ENCODE results near the gene AQP7.
"Not testable (repeated sequence)": the region's sequence is repeated elsewhere in the genome, so short reads cannot be mapped to it uniquely, and the experiment has no call there.

AQP7 gene

GRCh38 chr9:33393581-33393980 lies 8.8 kb downstream of the AQP7 start:
- DNase-seq: no peak

GRCh38 chr9:33392591-33393021 lies 9.8 kb downstream of the AQP7 start:
- not testable (repeated sequence) for DNase-seq

DNA sequence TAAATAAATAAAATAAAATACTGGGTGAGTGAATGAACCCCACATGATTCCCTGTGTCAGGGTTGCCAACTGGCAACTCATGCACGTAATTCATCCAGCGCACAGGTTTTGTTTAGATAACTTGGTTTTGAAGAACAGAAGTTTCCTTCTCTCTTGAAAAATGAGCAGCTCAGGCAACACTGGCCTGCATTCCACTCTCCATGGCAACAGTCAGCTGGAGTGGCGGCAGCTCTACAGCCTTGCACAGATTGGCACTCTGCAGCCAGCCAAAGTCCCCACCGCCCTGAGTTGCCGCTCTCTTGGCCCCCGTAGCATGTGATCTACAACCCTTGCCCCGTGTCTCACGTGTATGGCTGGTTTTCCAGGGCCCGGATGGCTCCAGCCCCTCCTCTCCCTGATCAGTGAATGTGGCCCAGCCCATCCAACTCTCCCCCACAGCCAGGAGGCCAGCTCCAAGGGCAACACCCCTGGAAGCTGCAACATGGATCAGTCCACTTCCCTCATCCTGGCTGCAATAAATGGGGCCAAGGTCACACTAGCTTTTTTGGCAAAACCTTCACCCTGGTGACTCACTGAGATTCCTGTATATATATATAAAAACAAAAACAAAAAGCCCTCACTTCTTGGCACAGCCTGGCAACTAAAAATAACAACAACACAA lies 11.1 kb downstream of the AQP7 start:
- DNase-seq: not testable (repeated sequence)

DNA sequence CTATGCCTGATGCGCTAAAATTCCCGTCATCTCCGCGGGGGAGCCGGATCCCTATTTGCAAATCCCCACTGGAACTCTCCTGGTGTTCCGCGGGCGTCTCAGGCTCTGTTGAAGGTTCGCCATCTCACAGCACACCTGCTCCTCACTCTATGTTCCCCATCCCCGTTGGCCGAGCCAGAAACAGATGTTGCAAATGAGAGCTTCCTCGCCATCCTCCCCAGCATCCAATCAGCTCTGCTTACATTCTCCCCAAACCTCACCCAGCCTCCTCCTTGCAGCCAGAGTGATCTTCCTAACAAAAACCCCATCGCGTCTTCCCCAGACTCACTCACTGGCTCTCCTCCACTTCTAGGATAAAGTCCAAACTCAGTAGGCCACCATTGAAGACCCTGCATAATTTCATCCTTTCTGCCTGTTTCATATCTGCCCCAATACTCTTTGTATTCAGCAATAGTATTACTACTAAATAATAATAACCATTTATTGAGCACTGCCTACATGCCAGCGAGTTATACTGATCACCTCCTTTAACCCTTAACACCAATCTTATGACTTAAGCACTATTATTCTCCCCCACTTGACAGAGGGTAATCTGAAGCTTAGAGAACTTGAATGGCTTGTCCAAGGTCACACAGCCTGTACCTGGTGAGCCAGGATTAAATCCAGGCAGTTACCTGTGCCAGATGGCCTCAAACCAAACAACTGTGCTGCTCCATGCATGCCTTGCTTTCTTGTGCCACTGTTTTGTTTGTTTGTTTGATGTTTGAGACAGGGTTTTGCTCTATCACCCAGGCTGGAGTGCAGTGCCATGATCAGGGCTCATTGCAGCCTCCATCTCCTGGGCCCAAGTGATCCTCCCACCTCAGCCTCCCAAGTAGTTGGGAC lies 14.0 kb downstream of the AQP7 start:
- DNase-seq: no peak

- DNase-seq: not testable (repeated sequence)
Measured at GRCh38 chr9:33386998-33387397, 15.4 kb downstream of the AQP7 start.

- DNase-seq: not testable (repeated sequence)
Measured at GRCh38 chr9:33386641-33386996, 15.7 kb downstream of the AQP7 start.

- DNase-seq: not testable (repeated sequence)
Measured at GRCh38 chr9:33385979-33386640, 16.3 kb downstream of the AQP7 start.

GRCh38 chr9:33385536-33385935 lies 16.8 kb downstream of the AQP7 start:
- DNase-seq: not testable (repeated sequence)

DNA sequence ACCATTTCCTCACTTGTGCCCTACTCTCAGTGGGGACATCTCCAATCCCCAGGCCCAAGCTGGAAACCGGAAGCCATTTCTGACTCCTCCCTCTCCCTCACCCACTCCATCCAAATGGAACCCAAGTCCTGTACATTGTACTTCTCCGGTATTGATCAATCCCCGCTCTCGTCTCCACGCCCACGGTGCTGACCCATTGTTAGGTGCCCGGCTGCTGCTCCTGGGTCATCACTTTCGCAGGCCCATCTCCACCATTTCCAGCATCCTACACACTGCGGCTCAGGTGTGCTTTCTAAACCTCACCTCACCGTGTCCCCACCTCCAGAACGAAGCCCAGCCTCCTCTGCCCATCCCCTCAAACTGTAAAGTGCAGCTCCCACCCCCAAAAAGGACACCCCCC lies 19.0 kb downstream of the AQP7 start:
- DNase-seq: not testable (repeated sequence)

- DNase-seq: not testable (repeated sequence)
Measured at GRCh38 chr9:33382397-33382796, 20.0 kb downstream of the AQP7 start.

- no peak for DNase-seq
Measured at GRCh38 chr9:33381231-33381791, 21.1 kb downstream of the AQP7 start.

DNA sequence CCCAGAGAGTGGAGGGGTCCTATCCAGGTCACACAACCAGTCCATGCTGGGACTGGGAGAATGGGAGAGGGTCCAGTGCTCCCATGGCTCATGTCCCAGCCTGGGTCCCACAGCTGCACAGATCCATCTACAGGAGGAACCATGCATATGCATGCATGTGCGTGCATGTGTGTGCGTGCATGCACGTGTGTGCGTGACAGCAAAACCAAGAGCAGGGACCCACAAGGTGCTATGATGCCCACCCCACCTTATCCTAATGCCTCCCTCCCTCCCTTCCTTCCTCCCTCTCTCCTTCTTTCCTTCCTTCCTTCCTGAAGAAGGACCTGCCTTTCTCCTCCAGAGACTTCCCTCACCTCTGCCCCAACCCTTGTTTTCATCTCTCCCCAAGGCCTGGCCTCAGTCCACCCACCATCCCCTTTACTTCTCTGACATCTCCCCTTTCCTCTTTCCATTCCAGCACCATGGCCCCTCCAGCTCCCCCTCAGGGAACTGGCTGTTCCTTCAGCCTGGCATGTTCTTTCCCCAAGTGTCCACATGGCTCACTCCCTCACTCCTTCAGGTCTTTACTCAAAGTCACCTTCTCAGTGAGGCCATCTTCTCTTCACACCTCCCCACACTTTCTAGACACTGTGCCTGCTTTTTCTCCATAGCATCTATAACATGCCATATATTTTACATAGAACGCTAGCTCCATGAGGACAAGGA lies 21.8 kb downstream of the AQP7 start:
- no peak for DNase-seq

DNA sequence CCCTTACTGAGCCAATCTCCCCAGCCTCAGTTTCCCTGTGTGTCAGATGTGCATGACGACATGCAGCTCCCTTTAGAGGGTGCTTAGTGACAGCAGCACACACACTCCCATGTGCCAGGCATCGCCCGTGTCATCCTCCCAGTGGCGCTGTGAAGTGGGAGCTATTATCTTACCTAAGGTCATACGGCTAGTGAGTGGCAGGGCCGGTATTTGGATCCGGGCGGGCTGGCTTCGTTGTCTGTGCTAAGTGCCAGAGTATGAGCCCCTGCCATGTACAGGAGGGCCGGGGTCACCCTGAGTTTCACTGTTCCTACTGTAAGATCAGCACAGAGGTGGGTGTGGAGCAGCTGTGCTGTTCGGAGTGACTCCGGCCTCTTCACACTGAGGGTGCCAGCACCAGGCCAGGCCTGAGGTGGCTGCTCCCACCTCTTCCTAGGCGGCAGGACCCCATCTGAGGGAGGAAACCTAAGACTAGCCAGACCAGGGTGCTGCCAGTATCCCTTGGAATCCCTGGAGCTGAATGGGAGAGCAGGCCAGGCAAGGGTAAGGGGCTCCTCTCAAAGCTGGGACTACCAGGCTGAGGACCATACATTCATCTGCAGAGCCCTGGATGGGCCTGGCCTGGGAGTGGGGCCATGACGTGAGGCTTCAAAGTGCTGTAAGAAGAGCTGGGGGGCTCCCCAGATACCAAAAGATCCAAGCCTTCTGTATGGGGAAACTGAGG lies 22.5 kb downstream of the AQP7 start:
- no peak for DNase-seq

DNA sequence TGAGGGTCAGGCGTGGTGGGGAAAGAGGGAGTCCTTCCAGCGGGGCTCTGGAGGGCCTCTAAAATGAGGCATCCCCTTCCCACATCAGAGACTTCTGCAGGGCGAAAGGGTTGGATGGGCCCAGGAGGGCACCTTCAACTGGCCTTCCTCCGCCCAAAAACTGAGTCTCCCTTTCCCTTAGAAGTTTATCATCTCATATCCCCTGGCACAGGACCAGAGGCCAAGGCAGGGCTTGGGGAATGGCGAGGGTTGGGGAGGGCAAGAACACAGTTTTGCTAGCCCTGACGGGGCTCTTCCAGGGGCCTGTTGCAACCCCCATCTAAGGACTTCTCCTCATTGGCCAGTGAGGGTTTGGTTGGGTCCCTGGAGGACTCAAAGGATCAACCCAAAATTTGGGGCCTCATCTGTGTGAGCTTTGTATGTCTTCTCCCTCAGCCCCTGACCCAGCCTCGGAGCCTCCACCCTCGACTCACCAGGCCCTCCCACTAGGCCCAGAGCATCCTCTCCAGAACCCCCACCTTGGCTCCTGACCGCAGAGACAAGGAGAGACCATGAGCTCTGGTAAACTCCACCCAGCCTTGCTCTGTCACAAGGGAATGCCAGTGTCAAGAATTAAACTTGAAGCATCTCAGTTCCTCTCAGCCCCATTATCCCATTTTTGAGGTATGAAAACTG lies 24.1 kb downstream of the AQP7 start:
- DNase-seq: no peak

DNA sequence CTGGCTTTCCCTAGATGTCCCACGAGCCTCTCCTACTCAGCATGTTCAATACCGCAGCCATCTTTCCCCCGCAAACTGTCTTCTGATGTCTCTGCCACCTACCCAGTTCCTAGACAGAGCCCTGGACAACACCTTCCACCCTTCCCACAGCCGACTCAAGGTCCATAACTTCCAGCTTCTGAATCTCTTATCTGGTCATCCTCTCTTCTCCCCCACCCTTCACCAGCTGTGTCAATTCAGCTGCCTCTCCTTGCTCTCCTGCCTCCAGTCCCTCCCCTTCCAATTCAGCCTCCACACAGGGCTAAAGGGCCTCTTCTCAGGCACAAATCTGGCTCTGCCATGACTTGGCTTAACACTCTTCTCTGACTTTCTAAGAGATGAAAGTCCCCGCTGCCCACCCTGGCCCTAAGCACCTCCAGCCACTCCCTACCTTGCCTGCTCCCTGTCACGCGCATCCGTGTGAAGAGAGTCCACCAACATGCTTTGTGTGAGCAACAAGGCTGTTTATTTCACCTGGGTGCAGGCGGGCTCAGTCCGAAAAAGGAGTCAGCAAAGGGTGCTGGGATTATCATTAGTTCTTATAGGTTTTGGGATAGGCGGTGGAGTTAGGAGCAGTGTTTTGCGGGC lies 25.2 kb downstream of the AQP7 start:
- DNase-seq: no peak

DNA sequence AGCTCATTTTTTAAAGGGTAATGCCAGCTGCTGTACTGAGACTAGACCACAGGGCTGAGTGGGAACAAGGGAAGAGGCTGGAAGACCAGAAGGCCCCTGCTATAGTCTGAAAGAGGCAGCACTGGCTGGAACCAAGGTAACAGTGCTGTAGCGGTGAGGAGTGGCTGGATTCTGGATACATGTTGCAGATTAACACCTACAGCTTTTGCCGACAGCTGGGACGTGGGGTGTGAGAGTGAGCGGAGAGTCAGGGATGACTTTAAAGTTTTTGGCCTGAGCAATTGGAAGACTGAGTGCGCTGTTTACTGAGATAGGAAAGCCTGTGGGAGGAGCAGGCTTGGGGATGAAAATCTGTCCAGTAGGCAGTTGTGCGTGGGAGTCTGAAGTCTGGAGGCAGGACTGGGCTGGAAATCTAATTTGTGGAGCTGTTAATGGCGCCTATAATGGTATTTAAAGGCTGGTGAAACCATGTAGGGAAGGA lies 26.5 kb downstream of the AQP7 start:
- DNase-seq: no peak

GRCh38 chr9:33375238-33375840 lies 27.0 kb downstream of the AQP7 start:
- DNase-seq: no peak

DNA sequence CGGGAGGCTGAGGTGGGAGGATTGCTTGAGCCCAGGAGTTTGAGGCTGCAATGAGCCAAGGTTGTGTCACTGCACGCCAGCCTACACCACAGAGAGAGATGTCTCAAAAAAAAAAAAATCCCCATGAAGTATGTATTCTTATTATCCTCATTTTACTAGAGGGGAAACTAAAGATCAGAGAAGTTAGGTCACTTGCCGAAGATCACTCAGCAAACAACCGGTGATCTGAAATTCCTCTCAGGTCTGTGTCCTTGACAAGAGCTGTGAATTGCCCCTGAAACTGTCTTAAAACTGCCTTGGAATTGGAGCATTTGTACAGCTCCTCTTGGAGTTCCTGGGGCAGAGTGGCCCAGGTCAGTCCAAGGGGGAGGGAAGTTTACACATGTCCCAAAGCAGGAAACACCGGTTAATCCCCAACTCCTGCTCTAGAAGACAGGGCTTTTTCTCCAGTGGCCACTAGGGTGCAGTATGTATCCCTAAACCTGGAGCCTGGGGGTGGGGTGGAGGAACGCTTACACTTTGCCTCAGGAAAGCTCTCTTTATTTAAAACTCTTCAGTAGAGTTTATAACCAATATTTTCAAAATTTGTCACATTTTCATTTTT lies 27.6 kb downstream of the AQP7 start:
- DNase-seq: peak; percentile 77

- DNase-seq: no peak
Measured at GRCh38 chr9:33374190-33374589, 28.2 kb downstream of the AQP7 start.

GRCh38 chr9:33372900-33373299 lies 29.5 kb downstream of the AQP7 start:
- DNase-seq: no peak

All from CD4-positive, alpha-beta T cell treated with Interleukin-17A for 4 hours (primary cell).